ENCODE data around the gene CENPF.

GRCh38 chr1:214602764-214603657 lies at the start of gene CENPF:
- TF ChIP-seq CTCF (conservative IDR thresholded peaks at IDR 0.05; ENCODE audit: low read length) (no peak), EZH2phosphoT487 (IDR thresholded peaks at IDR 0.05; ENCODE audit: borderline replicate concordance, low read depth, low read length) (no peak)

Measured in OCI-LY7 (cell line).